Endodermal cell (in vitro differentiated cells): ENCODE measurements around the gene YAE1. TPM values are rescaled to one million over a fixed set of nuclear protein-coding genes. Genes with fewer than 3 reads are reported as not detected.

Source experiments
- DNase-seq: peaks from one replicate; pipeline ENCODE4 v3.0.0-alpha.2; 2017
- H3K27ac ChIP-seq: 2 replicates; pipeline ENCODE4 v1.5.1; 2013; ENCODE audit warnings: mild to moderate bottlenecking, low read depth, low read length, moderate library complexity
- H3K27me3 ChIP-seq: 2 replicates; pipeline ENCODE4 v1.6.1; 2013; ENCODE audit warnings: mild to moderate bottlenecking, low read length, moderate library complexity; ENCODE audit not compliant: insufficient read depth, control insufficient read depth, poor library complexity, severe bottlenecking
- H3K36me3 ChIP-seq: 2 replicates; pipeline ENCODE4 v1.7.0; 2013; ENCODE audit warnings: mild to moderate bottlenecking, low read length, moderate library complexity; ENCODE audit not compliant: control insufficient read depth, insufficient read depth
- H3K4me1 ChIP-seq: one replicate; pipeline ENCODE4 v1.7.0; 2013; ENCODE audit warnings: low read length; ENCODE audit not compliant: control insufficient read depth, insufficient read depth
- H3K4me3 ChIP-seq: 2 replicates; pipeline ENCODE4 v1.5.1; 2013; ENCODE audit warnings: mild to moderate bottlenecking, low read length, moderate library complexity
- H3K9ac ChIP-seq: 2 replicates; pipeline ENCODE4 v1.6.1; 2013; ENCODE audit warnings: mild to moderate bottlenecking, low read length, moderate library complexity; ENCODE audit not compliant: poor library complexity, severe bottlenecking; ENCODE audit errors: extremely low read depth
- H3K9me3 ChIP-seq: 2 replicates; pipeline ENCODE4 v1.6.1; 2013; ENCODE audit warnings: mild to moderate bottlenecking, low read length, moderate library complexity; ENCODE audit not compliant: control insufficient read depth
- H3K27ac Mint-ChIP-seq: 2 replicates; pipeline ENCODE4 v1.8.0; 2020; ENCODE audit warnings: mixed read lengths
- H3K27me3 Mint-ChIP-seq: 2 replicates; pipeline ENCODE4 v1.8.0; 2021; ENCODE audit warnings: mild to moderate bottlenecking, mixed read lengths; ENCODE audit not compliant: insufficient read depth
- H3K36me3 Mint-ChIP-seq: 2 replicates; pipeline ENCODE4 v1.8.0; 2020; ENCODE audit warnings: low read depth, mixed read lengths
- H3K4me1 Mint-ChIP-seq: 2 replicates; pipeline ENCODE4 v1.8.0; 2020; ENCODE audit warnings: mixed read lengths
- H3K4me3 Mint-ChIP-seq: 2 replicates; pipeline ENCODE4 v1.8.0; 2020; ENCODE audit warnings: mild to moderate bottlenecking, moderate library complexity, mixed read lengths
- H3K9me3 Mint-ChIP-seq: 2 replicates; pipeline ENCODE4 v1.8.0; 2020; ENCODE audit warnings: mild to moderate bottlenecking, mixed read lengths
- WGBS, 2 experiments: methylation state at CpG; one replicate each; pipeline versions ENCODE4 v1.1.5 to v1.1.7; 2013; ENCODE audit warnings: missing lambda C conversion rate in 2 of 2, mixed read lengths in 1 of 2; ENCODE audit not compliant: insufficient coverage in 1 of 2, insufficient read length in 1 of 2; 5-methylcytosine and 5-hydroxymethylcytosine counted together
- total RNA-seq, 2 donors: library from RNA; stranded (reverse); fragmentation: NEBNext Ultra II Directional in 1 of 2; extraction: Animal tissue kit (Norgen Biotek cat#: 25700) in 1 of 2; gene quantifications; 2 replicates in 1 of 2; 3 replicates in 1 of 2; pipeline ENCODE4 v1.2.1, GENCODE V29; 2021
- TF ChIP-seq, protein P1 (sequence below): fragments of 200-600 bp; sonication (generic); conservative IDR thresholded peaks from 2 replicates; pipeline ENCODE4 v1.5.0; 2021; ENCODE audit warnings: antibody characterized with exemption, mild to moderate bottlenecking

YAE1 gene
- total RNA-seq, 2 donors from 2014 or later, result 20.9 to 30.0 TPM

DNA sequence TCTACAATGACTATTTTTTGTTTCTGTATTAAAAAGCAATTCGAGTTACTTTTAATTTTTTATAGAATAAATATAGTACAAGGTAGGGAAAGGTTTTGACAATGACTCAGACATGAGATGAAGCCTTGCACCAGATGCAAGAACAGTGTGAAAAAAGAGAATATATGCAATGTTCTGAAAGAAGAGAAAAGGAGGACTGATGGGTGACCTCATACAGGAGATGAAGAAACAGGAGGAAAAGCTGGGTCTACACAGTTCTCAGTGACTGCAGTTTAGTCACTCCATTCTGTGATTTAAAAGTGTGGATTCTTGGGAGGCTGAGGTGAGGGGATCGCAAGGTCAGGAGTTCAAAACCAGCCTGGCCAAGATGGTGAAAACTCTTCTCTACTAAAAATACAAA lies 38.3 kb upstream of the YAE1 start:
- H3K27me3 ChIP-seq, result no peaks in the 10 kb centered on the region
- no peak overlapping the region for H3K27ac ChIP-seq
- no peaks in the 10 kb centered on the region for H3K9me3 ChIP-seq
- H3K4me3 ChIP-seq, result no peak overlapping the region
- H3K4me3 Mint-ChIP-seq, result no peak overlapping the region
- peaks cover 14% of the 10 kb centered on the region for H3K4me1 Mint-ChIP-seq
- H3K27ac Mint-ChIP-seq, result no peak overlapping the region
- no peaks in the 10 kb centered on the region for H3K27me3 Mint-ChIP-seq
- H3K9me3 Mint-ChIP-seq, result no peaks in the 10 kb centered on the region
- H3K9ac ChIP-seq, result no peak overlapping the region
- H3K36me3 Mint-ChIP-seq, result no peaks in the 10 kb centered on the region
- DNase-seq, result no peak
- TF ChIP-seq, protein P1, sequence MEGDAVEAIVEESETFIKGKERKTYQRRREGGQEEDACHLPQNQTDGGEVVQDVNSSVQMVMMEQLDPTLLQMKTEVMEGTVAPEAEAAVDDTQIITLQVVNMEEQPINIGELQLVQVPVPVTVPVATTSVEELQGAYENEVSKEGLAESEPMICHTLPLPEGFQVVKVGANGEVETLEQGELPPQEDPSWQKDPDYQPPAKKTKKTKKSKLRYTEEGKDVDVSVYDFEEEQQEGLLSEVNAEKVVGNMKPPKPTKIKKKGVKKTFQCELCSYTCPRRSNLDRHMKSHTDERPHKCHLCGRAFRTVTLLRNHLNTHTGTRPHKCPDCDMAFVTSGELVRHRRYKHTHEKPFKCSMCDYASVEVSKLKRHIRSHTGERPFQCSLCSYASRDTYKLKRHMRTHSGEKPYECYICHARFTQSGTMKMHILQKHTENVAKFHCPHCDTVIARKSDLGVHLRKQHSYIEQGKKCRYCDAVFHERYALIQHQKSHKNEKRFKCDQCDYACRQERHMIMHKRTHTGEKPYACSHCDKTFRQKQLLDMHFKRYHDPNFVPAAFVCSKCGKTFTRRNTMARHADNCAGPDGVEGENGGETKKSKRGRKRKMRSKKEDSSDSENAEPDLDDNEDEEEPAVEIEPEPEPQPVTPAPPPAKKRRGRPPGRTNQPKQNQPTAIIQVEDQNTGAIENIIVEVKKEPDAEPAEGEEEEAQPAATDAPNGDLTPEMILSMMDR, result no peak
- H3K36me3 ChIP-seq, result no peaks in the 10 kb centered on the region
- 90% methylated on average over 2 of the region's 2 CpGs; no CpG with 5 or more reads in 1 of the 2 experiments for WGBS, 2 experiments
- no peaks in the 10 kb centered on the region for H3K4me1 ChIP-seq

DNA sequence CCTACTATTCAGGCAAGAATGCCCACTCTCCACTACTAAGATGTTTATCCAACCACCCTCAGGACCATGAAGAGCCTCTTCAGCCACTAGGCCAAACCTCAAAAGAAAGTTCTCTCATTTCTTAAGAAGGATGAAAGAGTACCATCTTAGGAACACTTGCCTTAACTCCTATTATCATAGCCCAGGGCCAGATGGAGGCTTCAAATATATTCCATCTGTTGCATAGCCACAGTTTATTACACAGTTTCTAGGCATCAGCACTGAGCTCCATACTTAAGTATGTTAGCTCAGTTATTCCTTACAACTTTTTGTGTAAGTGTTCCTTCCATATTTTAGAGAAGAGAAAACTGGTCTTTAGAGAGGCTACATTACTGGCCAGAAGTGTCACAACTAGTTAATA lies 37.4 kb upstream of the YAE1 start:
- H3K4me1 Mint-ChIP-seq, result peaks cover 15% of the 10 kb centered on the region
- H3K27ac Mint-ChIP-seq, result no peak overlapping the region
- H3K36me3 Mint-ChIP-seq, result no peaks in the 10 kb centered on the region
- no peak overlapping the region for H3K4me3 Mint-ChIP-seq
- no peaks in the 10 kb centered on the region for H3K9me3 Mint-ChIP-seq
- no peaks in the 10 kb centered on the region for H3K27me3 Mint-ChIP-seq
- no peak for DNase-seq
- Histone ChIP-seq H3K36me3 (no peaks in the 10 kb centered on the region), H3K9ac (no peak overlapping the region), H3K4me3 (no peak overlapping the region), H3K4me1 (no peaks in the 10 kb centered on the region), H3K9me3 (no peaks in the 10 kb centered on the region), H3K27ac (no peak overlapping the region), H3K27me3 (no peaks in the 10 kb centered on the region)
- TF ChIP-seq, protein P1, result no peak

DNA sequence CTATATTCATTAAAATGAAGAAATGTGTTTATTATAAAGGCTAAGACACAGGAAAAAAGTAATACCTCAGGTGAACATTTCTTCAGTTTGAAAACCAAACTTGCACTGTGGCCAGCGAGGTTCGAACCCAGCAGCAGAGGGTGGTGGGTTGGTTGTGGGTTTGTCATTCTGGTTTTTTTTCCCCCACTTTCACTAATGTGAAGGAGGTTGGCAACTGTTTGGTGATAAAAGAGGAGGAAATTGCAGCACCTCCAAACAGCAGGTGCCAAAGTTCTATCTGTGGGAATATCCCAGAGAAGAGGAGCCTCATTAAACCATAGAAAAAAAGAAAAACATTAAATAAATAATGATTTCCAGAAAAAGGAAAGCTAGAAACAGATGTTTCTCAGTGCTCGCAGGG lies 36.6 kb upstream of the YAE1 start:
- H3K4me3 Mint-ChIP-seq, result no peak overlapping the region
- no peak overlapping the region for H3K27ac Mint-ChIP-seq
- no peak for DNase-seq
- WGBS, 2 experiments, result 93 to 100% methylated on average over 1 to 3 of the region's 3 CpGs
- H3K9me3 Mint-ChIP-seq, result no peaks in the 10 kb centered on the region
- no peaks in the 10 kb centered on the region for H3K36me3 Mint-ChIP-seq
- H3K4me1 Mint-ChIP-seq, result peaks cover 18% of the 10 kb centered on the region
- H3K27me3 Mint-ChIP-seq, result no peaks in the 10 kb centered on the region
- no peaks in the 10 kb centered on the region for H3K36me3 ChIP-seq
- no peaks in the 10 kb centered on the region for H3K27me3 ChIP-seq
- no peaks in the 10 kb centered on the region for H3K4me1 ChIP-seq
- TF ChIP-seq, protein P1, result no peak
- H3K9ac ChIP-seq, result no peak overlapping the region
- no peaks in the 10 kb centered on the region for H3K9me3 ChIP-seq
- H3K27ac ChIP-seq, result no peak overlapping the region
- no peak overlapping the region for H3K4me3 ChIP-seq
